HepG2 (cell line): ENCODE measurements around the gene KIF24. TPM values are rescaled to one million over a fixed set of nuclear protein-coding genes. Genes with fewer than 3 reads are reported as not detected.

Experiments used
- ATAC-seq: fragments of 200-7000 bp; cut with Tn5 transposase; 3 replicates; pipeline ENCODE4 v1.9.1; 2020; ENCODE audit warnings: mild to moderate bottlenecking, moderate library complexity
- BruUV-seq: library from RNA; stranded (reverse); fragments of 400-500 nt; replicated peaks from 2 replicates; lab custom pipeline; 2021; lab: Mats Ljungman, UMichigan
- CTCF ChIA-PET: fragments of 300-600 bp; formaldehyde crosslinking; extraction: SDS; loops from one replicate; lab custom pipeline; 2021; ENCODE audit warnings: low total read pairs, inconsistent platforms, low intra/inter-chr PET ratio; lab: Yijun Ruan, JAX
- POLR2A ChIA-PET: fragments of 350-600 bp; sonication (Branson Sonifier 250); formaldehyde crosslinking; loops from one replicate; lab custom pipeline; 2020; ENCODE audit warnings: antibody characterized with exemption, inconsistent platforms; lab: Yijun Ruan, JAX
- DNase-seq: peaks from one replicate; pipeline ENCODE4 v3.0.0-alpha.2; 2015; ENCODE audit warnings: low spot score
- FAIRE-seq: peaks from 3 replicates; lab custom pipeline; 2011; peaks lifted over from hg19 to GRCh38; lab: Jason Lieb, UNC
- H2AFZ ChIP-seq: one replicate; pipeline ENCODE4 v1.6.1; 2011; ENCODE audit warnings: low read length, inconsistent platforms
- H3K27ac ChIP-seq: fragments of 300-600 bp; 3 replicates; pipeline ENCODE4 v1.8.0; 2011; ENCODE audit warnings: mixed run types, mild to moderate bottlenecking, mixed read lengths, low read length, inconsistent platforms; ENCODE audit not compliant: insufficient read depth; ENCODE audit errors: extremely low read length
- H3K27me3 ChIP-seq, 2 experiments: fragments of 200-600 bp in 1 of 2; 2 replicates in 1 of 2; 3 replicates in 1 of 2; pipeline versions ENCODE4 v1.6.0 to v1.8.0; 2011; ENCODE audit warnings: low read length in 2 of 2, mild to moderate bottlenecking in 2 of 2, moderate library complexity in 2 of 2, inconsistent platforms in 1 of 2; ENCODE audit not compliant: insufficient read depth in 2 of 2, control insufficient read depth in 1 of 2
- H3K36me3 ChIP-seq, 2 experiments: fragments of 200-600 bp in 1 of 2; replicated peaks in 1 of 2; 2 replicates in 1 of 2; 3 replicates in 1 of 2; pipeline versions ENCODE4 v1.5.1 to v1.8.0; 2011; ENCODE audit warnings: low read length in 2 of 2, inconsistent platforms in 1 of 2; ENCODE audit not compliant: insufficient read depth in 2 of 2, control insufficient read depth in 1 of 2
- H3K4me1 ChIP-seq: 2 replicates; pipeline ENCODE4 v1.5.1; 2012; ENCODE audit warnings: low read length, inconsistent platforms; ENCODE audit not compliant: insufficient read depth
- H3K4me2 ChIP-seq: 2 replicates; pipeline ENCODE4 v1.6.0; 2011; ENCODE audit warnings: low read depth, low read length, inconsistent platforms
- H3K4me3 ChIP-seq, 3 experiments: fragments of 200-600 bp in 1 of 3; sonication (generic), shearing (Covaris generic) in 1 of 3; replicated peaks in 1 of 3; 2 replicates each; pipeline ENCODE4 v1.5.1; 2011 to 2016; ENCODE audit warnings: low read length in 3 of 3, inconsistent platforms in 2 of 3, low read depth in 2 of 3, mild to moderate bottlenecking in 2 of 3, control low read depth in 1 of 3, mixed read lengths in 1 of 3; ENCODE audit not compliant: insufficient read depth in 1 of 3
- H3K79me2 ChIP-seq: one replicate; pipeline ENCODE4 v1.6.1; 2011; ENCODE audit warnings: low read length, inconsistent platforms; ENCODE audit not compliant: insufficient read depth
- H3K9ac ChIP-seq: 2 replicates; pipeline ENCODE4 v1.6.0; 2011; ENCODE audit warnings: mild to moderate bottlenecking, low read depth, low read length, inconsistent platforms; ENCODE audit not compliant: insufficient read depth
- H3K9me3 ChIP-seq: 2 replicates; pipeline ENCODE4 v1.5.1; 2012; ENCODE audit warnings: mild to moderate bottlenecking, low read length
- H4K20me1 ChIP-seq: 2 replicates; pipeline ENCODE4 v1.6.0; 2011; ENCODE audit warnings: inconsistent platforms, mild to moderate bottlenecking, low read length, moderate library complexity; ENCODE audit not compliant: insufficient read depth
- ARID2 ChIP-seq: sonication (generic); formaldehyde crosslinking; IDR thresholded peaks from 2 replicates; pipeline ENCODE4 v1.8.1; 2022; ENCODE audit warnings: mild to moderate bottlenecking, missing genetic modification reagents, borderline replicate concordance
- CENPBD1 ChIP-seq: sonication (generic); formaldehyde crosslinking; IDR thresholded peaks from 2 replicates; pipeline ENCODE4 v1.8.0; 2022; ENCODE audit warnings: missing genetic modification reagents, low read depth, mild to moderate bottlenecking, borderline replicate concordance
- CHCHD3 ChIP-seq: sonication (generic); formaldehyde crosslinking; IDR thresholded peaks from 2 replicates; pipeline ENCODE4 v1.8.0; 2022; ENCODE audit warnings: mild to moderate bottlenecking, missing genetic modification reagents, moderate library complexity
- HHEX ChIP-seq: IDR thresholded peaks from 2 replicates; pipeline ENCODE4 v1.6.1; 2016; ENCODE audit warnings: control low read depth
- IRX3 ChIP-seq: sonication (generic); formaldehyde crosslinking; IDR thresholded peaks from 2 replicates; pipeline ENCODE4 v1.8.1; 2023; ENCODE audit warnings: mild to moderate bottlenecking, low read depth, missing genetic modification reagents, borderline replicate concordance
- NR1H2 ChIP-seq: sonication (generic); formaldehyde crosslinking; IDR thresholded peaks from 2 replicates; pipeline ENCODE4 v1.8.1; 2022; ENCODE audit warnings: low read depth, missing genetic modification reagents, borderline replicate concordance
- SALL2 ChIP-seq: sonication (generic); formaldehyde crosslinking; IDR thresholded peaks from 2 replicates; pipeline ENCODE4 v1.8.1; 2023; ENCODE audit warnings: mild to moderate bottlenecking, missing genetic modification reagents, inconsistent platforms
- SP1 ChIP-seq, 2 experiments: fragments of 450-650 bp in 1 of 2; sonication (generic) in 1 of 2; formaldehyde crosslinking in 1 of 2; IDR thresholded peaks; 2 replicates each; pipeline versions ENCODE4 v1.4.0 to v1.6.1; 2016 to 2020; ENCODE audit warnings: missing genetic modification reagents in 1 of 2
- ZNF441 ChIP-seq: sonication (generic); formaldehyde crosslinking; IDR thresholded peaks from 2 replicates; pipeline ENCODE4 v1.7.0; 2021; ENCODE audit warnings: missing genetic modification reagents, borderline replicate concordance
- ZNF562 ChIP-seq: sonication (generic); formaldehyde crosslinking; IDR thresholded peaks from 2 replicates; pipeline ENCODE4 v1.8.0; 2022; ENCODE audit warnings: missing genetic modification reagents, borderline replicate concordance
- ZNF781 ChIP-seq: sonication (generic); formaldehyde crosslinking; IDR thresholded peaks from 2 replicates; pipeline ENCODE4 v1.5.1; 2020; ENCODE audit warnings: borderline replicate concordance, mild to moderate bottlenecking, missing genetic modification reagents; ENCODE audit errors: not compliant biosample characterization
- ZSCAN22 ChIP-seq: sonication (generic); formaldehyde crosslinking; IDR thresholded peaks from 2 replicates; pipeline ENCODE4 v1.4.0; 2020; ENCODE audit warnings: mild to moderate bottlenecking, missing genetic modification reagents
- WGBS: methylation state at CpG from one replicate; pipeline ENCODE4 v1.1.6; 2017; ENCODE audit warnings: low lambda C conversion rate; 5-methylcytosine and 5-hydroxymethylcytosine counted together
- in situ Hi-C: cut with HindIII; loops from 2 replicates; pipeline ENCODE4 v1.10.0; 2017; ENCODE audit warnings: low pct_unique_long_range_greater_than_20kb; ENCODE audit not compliant: extremely low pct_ligation_motif_present
- intact Hi-C: fragments of 100-400 bp; cut with micrococcal nuclease; formaldehyde crosslinking; loops from one replicate; pipeline ENCODE4 v1.10.0; 2022; ENCODE audit not compliant: unreplicated experiment
- polyA plus RNA-seq, 8 experiments: library from polyadenylated mRNA; depleted of rRNA in 3 of 8; stranded (reverse) in 7 of 8; unstranded in 1 of 8; fragments of >200 nt; fragmentation: Illumina TruSeq in 4 of 8; extraction: Trizol in 4 of 8; gene quantifications; 2 replicates each; pipeline versions ENCODE4 v1.2.1 to v1.2.3, GENCODE V29; 2011 to 2016; ENCODE audit warnings: low read depth in 4 of 8, missing spikeins in 1 of 8, mixed read lengths in 1 of 8; ENCODE audit not compliant: insufficient read depth in 1 of 8
- total RNA-seq, 5 experiments: library from RNA; depleted of rRNA; stranded (reverse); fragments of >200 nt; fragmentation: Illumina TruSeq; extraction: Trizol; gene quantifications; 2 replicates each; pipeline ENCODE4 v1.2.3, GENCODE V29; 2016; ENCODE audit warnings: low read depth in 1 of 5

KIF24 gene
- total and polyA plus RNA-seq, 2 of the 13 experiments (the other 11 are each of a cell fraction or from before 2014, with no cell fraction given) = 1.1 to 3.0 TPM

- CTCF ChIA-PET = no interaction called here
- ATAC-seq (no peak), FAIRE-seq (no peak), DNase-seq (no peak)
- POLR2A ChIA-PET = interaction anchor here (2.0 to 9.2 kb wide), 6 partner anchors 21 to 195 kb away, joined by 7 to 162 read pairs (median 20); partner anchors contain the start of gene UBAP1
- no peaks in the 10 kb centered on the region for H3K9me3 ChIP-seq
- in situ Hi-C loops (no loop called here), intact Hi-C loops (no loop called here)
- peak overlapping the region in 1 of 3 experiments; percentile 79; a peak in 1 of 6 replicates for H3K4me3 ChIP-seq
- BruUV-seq = TSS peak; percentile 31
- TF ChIP-seq CHCHD3 (CRISPR knock-in tag) (no peak), ZNF781 (no peak), NR1H2 (CRISPR knock-in tag) (no peak), CENPBD1 (CRISPR knock-in tag) (no peak), ARID2 (CRISPR knock-in tag) (no peak), ZNF441 (CRISPR knock-in tag) (no peak), SALL2 (no peak), SP1 (IDR thresholded peaks at IDR 0.05) (no peak), SP1 (CRISPR knock-in tag; IDR thresholded peaks at IDR 0.05) (no peak), IRX3 (CRISPR knock-in tag) (no peak), HHEX (CRISPR knock-in tag) (no peak), ZSCAN22 (CRISPR knock-in tag) (no peak), ZNF562 (CRISPR knock-in tag) (no peak)
- peaks cover 34% of the 10 kb centered on the region for H3K4me1 ChIP-seq
- H3K36me3 ChIP-seq = peaks cover 22 to 33% of the 10 kb centered on the region in 2 experiments
- peak overlapping the region; percentile 85 for H3K27ac ChIP-seq
- H4K20me1 ChIP-seq = no peaks in the 10 kb centered on the region
- H3K4me2 ChIP-seq = peak overlapping the region; percentile 99
- 97% methylated on average over 2 of the region's 2 CpGs for WGBS
- H3K79me2 ChIP-seq = peaks cover 22% of the 10 kb centered on the region
- H2AFZ ChIP-seq = no peak overlapping the region
- no peaks in the 10 kb centered on the region; a peak in 1 of 5 replicates for H3K27me3 ChIP-seq
- H3K9ac ChIP-seq = no peak overlapping the region
Observed at GRCh38 chr9:34373749-34374148, 44.7 kb upstream of the KIF24 start.
